ENCODE measurements around the gene PAQR7.

PAQR7 gene

DNA sequence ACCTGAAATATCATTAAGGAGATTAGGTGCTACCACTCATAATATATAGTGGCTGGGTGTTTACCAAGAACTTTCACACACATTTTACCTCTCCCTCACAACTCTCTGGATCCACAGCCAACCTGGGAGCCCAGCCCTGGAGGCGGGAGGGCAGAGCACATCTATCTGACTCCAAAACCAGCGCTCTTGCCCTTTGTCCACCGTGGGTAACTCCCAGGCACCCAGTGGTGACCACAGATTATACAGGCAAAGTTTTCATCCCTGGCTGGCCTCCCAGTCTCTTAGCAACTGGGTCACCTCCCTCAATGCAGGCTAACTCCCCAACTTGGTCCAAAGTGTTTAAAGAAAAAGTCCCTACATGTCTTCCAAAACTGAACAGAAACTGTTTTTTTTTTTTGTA lies 2.4 kb downstream of the PAQR7 start:
- ATAC-seq, result no peak
- no peak for TF ChIP-seq ISL1 (CRISPR knock-in tag; IDR thresholded peaks at IDR 0.05)
- no peak for TF ChIP-seq PPARA (CRISPR knock-in tag; IDR thresholded peaks at IDR 0.05; ENCODE audit: borderline replicate concordance)
- no peak for TF ChIP-seq ARNTL (CRISPR knock-in tag; IDR thresholded peaks at IDR 0.05; ENCODE audit: borderline replicate concordance, low read depth)
- TF ChIP-seq ZNF565 (CRISPR knock-in tag; conservative IDR thresholded peaks at IDR 0.05; ENCODE audit: low read depth), result no peak
- TF ChIP-seq, protein P1, sequence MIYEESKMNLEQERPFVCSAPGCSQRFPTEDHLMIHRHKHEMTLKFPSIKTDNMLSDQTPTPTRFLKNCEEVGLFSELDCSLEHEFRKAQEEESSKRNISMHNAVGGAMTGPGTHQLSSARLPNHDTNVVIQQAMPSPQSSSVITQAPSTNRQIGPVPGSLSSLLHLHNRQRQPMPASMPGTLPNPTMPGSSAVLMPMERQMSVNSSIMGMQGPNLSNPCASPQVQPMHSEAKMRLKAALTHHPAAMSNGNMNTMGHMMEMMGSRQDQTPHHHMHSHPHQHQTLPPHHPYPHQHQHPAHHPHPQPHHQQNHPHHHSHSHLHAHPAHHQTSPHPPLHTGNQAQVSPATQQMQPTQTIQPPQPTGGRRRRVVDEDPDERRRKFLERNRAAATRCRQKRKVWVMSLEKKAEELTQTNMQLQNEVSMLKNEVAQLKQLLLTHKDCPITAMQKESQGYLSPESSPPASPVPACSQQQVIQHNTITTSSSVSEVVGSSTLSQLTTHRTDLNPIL (CRISPR knock-in tag; IDR thresholded peaks at IDR 0.05; ENCODE audit: low read depth), result no peak
- no peak for TF ChIP-seq ZC3H10 (CRISPR knock-in tag; IDR thresholded peaks at IDR 0.05)
- no peak for TF ChIP-seq ZNF8 (CRISPR knock-in tag; IDR thresholded peaks at IDR 0.05)
- no peak for TF ChIP-seq ZFP30 (CRISPR knock-in tag; IDR thresholded peaks at IDR 0.05)
- no peak for TF ChIP-seq ESRRG (CRISPR knock-in tag; IDR thresholded peaks at IDR 0.05)
- TF ChIP-seq ZNF70 (CRISPR knock-in tag; IDR thresholded peaks at IDR 0.05), result no peak
- TF ChIP-seq, protein P2, sequence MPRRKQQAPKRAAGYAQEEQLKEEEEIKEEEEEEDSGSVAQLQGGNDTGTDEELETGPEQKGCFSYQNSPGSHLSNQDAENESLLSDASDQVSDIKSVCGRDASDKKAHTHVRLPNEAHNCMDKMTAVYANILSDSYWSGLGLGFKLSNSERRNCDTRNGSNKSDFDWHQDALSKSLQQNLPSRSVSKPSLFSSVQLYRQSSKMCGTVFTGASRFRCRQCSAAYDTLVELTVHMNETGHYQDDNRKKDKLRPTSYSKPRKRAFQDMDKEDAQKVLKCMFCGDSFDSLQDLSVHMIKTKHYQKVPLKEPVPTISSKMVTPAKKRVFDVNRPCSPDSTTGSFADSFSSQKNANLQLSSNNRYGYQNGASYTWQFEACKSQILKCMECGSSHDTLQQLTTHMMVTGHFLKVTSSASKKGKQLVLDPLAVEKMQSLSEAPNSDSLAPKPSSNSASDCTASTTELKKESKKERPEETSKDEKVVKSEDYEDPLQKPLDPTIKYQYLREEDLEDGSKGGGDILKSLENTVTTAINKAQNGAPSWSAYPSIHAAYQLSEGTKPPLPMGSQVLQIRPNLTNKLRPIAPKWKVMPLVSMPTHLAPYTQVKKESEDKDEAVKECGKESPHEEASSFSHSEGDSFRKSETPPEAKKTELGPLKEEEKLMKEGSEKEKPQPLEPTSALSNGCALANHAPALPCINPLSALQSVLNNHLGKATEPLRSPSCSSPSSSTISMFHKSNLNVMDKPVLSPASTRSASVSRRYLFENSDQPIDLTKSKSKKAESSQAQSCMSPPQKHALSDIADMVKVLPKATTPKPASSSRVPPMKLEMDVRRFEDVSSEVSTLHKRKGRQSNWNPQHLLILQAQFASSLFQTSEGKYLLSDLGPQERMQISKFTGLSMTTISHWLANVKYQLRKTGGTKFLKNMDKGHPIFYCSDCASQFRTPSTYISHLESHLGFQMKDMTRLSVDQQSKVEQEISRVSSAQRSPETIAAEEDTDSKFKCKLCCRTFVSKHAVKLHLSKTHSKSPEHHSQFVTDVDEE (CRISPR knock-in tag; IDR thresholded peaks at IDR 0.05), result no peak
- no peak for TF ChIP-seq BACH2 (CRISPR knock-in tag; IDR thresholded peaks at IDR 0.05; ENCODE audit: borderline replicate concordance)
- no peak for TF ChIP-seq OSR1 (CRISPR knock-in tag; IDR thresholded peaks at IDR 0.05)
- no peak for TF ChIP-seq ZFP3 (CRISPR knock-in tag; IDR thresholded peaks at IDR 0.05)

DNA sequence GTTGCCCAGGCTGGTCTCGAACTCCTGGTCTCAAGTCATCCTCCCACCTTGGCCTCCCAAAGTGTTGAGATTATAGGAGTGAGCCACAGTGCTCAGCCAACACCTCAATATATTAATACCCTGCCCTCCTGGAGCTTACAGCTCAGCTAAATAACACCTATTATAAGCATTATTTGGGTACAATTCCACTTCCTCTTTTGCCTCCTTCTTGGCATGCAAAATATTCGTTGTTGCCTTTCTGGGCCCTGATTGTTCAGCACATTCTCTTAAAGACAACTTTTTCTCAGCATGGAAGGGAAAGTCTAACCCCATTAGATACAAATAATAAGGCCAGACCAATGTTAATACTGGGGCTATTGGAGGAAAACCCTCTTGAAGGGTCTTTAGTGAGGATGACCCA lies 2.8 kb downstream of the PAQR7 start:
- ATAC-seq, result no peak
- TF ChIP-seq PPARA (CRISPR knock-in tag; IDR thresholded peaks at IDR 0.05; ENCODE audit: borderline replicate concordance) (no peak), ISL1 (CRISPR knock-in tag; IDR thresholded peaks at IDR 0.05) (no peak), TCF4 (CRISPR knock-in tag; IDR thresholded peaks at IDR 0.05; ENCODE audit: borderline replicate concordance) (no peak), ZNF8 (CRISPR knock-in tag; IDR thresholded peaks at IDR 0.05) (no peak), ARNTL (CRISPR knock-in tag; IDR thresholded peaks at IDR 0.05; ENCODE audit: borderline replicate concordance, low read depth) (no peak), OSR1 (CRISPR knock-in tag; IDR thresholded peaks at IDR 0.05) (no peak)
- TF ChIP-seq, protein P1 (CRISPR knock-in tag; IDR thresholded peaks at IDR 0.05; ENCODE audit: low read depth), result no peak

DNA sequence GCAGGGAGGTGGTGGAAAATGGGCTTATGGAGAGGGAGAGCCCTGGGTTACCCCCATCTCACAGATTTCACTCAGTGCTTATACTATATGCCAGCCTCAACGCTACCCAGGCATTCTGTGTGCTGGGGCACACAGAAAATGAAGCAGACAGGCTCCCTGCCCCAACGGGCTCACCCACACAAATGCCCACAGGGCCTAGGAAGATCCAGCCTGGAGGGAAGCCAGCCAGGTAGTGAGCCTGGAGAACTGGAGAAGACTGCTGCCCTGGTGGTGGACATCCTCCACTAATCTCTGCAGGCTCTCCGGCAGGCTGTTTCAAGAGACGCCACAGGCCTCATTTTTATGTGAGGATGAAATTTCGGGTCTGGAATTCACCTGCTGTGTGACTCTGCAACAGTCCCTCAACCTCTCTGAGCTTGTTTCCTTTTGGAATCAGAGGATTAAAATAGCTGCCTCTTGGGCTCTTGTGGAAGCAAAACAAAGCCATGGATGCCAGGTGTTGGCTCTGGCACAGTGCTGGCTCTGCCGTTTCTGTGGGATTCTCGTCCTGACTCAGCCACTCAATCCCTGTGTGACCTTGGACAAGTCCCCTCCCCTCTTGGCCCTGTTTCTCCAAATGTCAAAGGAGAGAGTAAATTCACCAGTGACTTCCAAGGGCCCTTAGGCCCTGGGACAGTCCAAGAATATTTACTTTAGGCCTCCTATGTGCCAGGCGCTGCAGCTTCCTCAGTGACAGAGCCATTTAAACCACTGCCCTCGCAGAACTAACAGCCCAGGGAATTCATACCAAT lies 3.6 kb downstream of the PAQR7 start:
- TF ChIP-seq BACH2 (CRISPR knock-in tag; IDR thresholded peaks at IDR 0.05; ENCODE audit: borderline replicate concordance) (no peak), ESRRG (CRISPR knock-in tag; IDR thresholded peaks at IDR 0.05) (no peak), TCF4 (CRISPR knock-in tag; IDR thresholded peaks at IDR 0.05; ENCODE audit: borderline replicate concordance) (no peak), RARB (CRISPR knock-in tag; IDR thresholded peaks at IDR 0.05) (no peak), GLIS3 (CRISPR knock-in tag; IDR thresholded peaks at IDR 0.05) (no peak), SNAI2 (CRISPR knock-in tag; IDR thresholded peaks at IDR 0.05) (no peak), ZFP30 (CRISPR knock-in tag; IDR thresholded peaks at IDR 0.05) (no peak)
- TF ChIP-seq, protein P3, sequence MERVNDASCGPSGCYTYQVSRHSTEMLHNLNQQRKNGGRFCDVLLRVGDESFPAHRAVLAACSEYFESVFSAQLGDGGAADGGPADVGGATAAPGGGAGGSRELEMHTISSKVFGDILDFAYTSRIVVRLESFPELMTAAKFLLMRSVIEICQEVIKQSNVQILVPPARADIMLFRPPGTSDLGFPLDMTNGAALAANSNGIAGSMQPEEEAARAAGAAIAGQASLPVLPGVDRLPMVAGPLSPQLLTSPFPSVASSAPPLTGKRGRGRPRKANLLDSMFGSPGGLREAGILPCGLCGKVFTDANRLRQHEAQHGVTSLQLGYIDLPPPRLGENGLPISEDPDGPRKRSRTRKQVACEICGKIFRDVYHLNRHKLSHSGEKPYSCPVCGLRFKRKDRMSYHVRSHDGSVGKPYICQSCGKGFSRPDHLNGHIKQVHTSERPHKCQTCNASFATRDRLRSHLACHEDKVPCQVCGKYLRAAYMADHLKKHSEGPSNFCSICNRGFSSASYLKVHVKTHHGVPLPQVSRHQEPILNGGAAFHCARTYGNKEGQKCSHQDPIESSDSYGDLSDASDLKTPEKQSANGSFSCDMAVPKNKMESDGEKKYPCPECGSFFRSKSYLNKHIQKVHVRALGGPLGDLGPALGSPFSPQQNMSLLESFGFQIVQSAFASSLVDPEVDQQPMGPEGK (CRISPR knock-in tag; IDR thresholded peaks at IDR 0.05; ENCODE audit: borderline replicate concordance), result no peak
- TF ChIP-seq, protein P4, sequence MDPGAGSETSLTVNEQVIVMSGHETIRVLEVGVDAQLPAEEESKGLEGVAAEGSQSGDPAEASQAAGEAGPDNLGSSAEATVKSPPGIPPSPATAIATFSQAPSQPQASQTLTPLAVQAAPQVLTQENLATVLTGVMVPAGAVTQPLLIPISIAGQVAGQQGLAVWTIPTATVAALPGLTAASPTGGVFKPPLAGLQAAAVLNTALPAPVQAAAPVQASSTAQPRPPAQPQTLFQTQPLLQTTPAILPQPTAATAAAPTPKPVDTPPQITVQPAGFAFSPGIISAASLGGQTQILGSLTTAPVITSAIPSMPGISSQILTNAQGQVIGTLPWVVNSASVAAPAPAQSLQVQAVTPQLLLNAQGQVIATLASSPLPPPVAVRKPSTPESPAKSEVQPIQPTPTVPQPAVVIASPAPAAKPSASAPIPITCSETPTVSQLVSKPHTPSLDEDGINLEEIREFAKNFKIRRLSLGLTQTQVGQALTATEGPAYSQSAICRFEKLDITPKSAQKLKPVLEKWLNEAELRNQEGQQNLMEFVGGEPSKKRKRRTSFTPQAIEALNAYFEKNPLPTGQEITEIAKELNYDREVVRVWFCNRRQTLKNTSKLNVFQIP (CRISPR knock-in tag; IDR thresholded peaks at IDR 0.05; ENCODE audit: borderline replicate concordance, low read depth), result no peak
- ATAC-seq, result no peak

All from SK-N-SH treated with all-trans-retinoic acid at 6 μM for 48 hours (cell line).